ENCODE data around the gene FCRLB. TPM values are rescaled to one million over a fixed set of nuclear protein-coding genes. Genes with fewer than 3 reads are reported as not detected.

FCRLB gene
- total RNA-seq, 1 experiment from 2014 or later, result not detected

DNA sequence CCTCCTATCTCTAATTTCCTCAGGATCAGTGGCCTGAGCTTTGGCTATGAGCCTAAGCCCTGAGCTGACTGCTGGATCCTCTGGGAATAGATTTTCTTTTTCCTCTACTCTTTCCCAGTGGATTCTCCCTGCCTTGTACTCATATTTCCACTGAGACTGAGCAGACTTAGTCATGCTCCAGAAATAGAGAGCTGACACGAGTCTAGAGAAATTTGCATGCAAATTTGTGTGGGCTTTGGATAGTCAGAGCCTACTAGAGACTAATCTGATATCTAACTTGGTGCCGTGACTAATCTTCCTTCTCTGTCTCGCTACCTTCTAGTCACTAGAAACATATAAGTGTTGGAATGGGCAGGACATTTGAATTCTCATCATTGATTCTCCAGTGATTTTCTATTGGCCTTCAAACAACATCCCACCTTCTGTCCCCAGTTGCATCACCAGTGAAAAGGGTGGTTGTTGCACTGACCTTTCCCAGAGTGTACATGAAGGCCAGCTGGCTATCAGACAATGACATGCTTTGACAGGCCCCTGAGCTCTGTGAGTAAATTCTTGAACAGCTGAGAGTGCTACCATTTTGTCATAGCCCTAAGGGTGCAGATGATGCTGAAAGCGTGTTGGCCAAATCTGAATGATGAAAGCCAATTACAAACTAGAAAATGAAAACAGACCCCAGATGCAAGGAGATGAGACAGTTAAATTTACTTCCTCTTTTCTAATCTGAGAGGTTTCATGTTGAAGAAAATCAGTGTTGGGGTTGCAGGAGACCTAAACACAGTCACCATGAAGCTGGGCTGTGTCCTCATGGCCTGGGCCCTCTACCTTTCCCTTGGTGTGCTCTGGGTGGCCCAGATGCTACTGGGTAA, 14.6 kb upstream of the FCRLB start, which contains the start of gene FCRLA:
FCRLA (plus strand) TSS at position 748 of the 866 bp plus-strand sequence; CDS start at position 784, 36 bp downstream.
- no CpG with 5 or more reads among the region's 4 CpGs for WGBS (ENCODE audit: extremely low coverage, insufficient read length, low lambda C conversion rate)
- no peak within 1 kb of the TSS for H3K4me2 ChIP-seq (ENCODE audit: insufficient read depth, insufficient read length, low read length)

More for the DNA sequence above, 14.6 kb upstream of the FCRLB start, which contains the start of gene FCRLA:
- H2BK15ac ChIP-seq (ENCODE audit: low read depth, low read length), result no peak within 1 kb of the TSS
- no peak within 1 kb of the TSS for H2BK5ac ChIP-seq (ENCODE audit: insufficient read length, low read length)
- H3K4me3 Mint-ChIP-seq, result no peak within 1 kb of the TSS
- no peak within 1 kb of the TSS for H3K4ac ChIP-seq (ENCODE audit: low read depth, low read length)
- peaks cover 3% of the 10 kb centered on the region for H3K27me3 Mint-ChIP-seq (ENCODE audit: low read depth)
- H3K79me1 ChIP-seq (ENCODE audit: insufficient read depth, low read depth, low read length, poor library complexity, severe bottlenecking), result no peaks in the 10 kb centered on the region
- no peak within 1 kb of the TSS for H2BK20ac ChIP-seq (ENCODE audit: low read depth, low read length, poor library complexity, severe bottlenecking)
- H4K20me1 ChIP-seq (ENCODE audit: control insufficient read depth, insufficient read depth, insufficient read length), result no peaks in the 10 kb centered on the region
- TF ChIP-seq, protein P1, sequence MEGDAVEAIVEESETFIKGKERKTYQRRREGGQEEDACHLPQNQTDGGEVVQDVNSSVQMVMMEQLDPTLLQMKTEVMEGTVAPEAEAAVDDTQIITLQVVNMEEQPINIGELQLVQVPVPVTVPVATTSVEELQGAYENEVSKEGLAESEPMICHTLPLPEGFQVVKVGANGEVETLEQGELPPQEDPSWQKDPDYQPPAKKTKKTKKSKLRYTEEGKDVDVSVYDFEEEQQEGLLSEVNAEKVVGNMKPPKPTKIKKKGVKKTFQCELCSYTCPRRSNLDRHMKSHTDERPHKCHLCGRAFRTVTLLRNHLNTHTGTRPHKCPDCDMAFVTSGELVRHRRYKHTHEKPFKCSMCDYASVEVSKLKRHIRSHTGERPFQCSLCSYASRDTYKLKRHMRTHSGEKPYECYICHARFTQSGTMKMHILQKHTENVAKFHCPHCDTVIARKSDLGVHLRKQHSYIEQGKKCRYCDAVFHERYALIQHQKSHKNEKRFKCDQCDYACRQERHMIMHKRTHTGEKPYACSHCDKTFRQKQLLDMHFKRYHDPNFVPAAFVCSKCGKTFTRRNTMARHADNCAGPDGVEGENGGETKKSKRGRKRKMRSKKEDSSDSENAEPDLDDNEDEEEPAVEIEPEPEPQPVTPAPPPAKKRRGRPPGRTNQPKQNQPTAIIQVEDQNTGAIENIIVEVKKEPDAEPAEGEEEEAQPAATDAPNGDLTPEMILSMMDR (conservative IDR thresholded peaks at IDR 0.05), result no peak
- no peak within 1 kb of the TSS for H4K5ac ChIP-seq (ENCODE audit: insufficient read length, low read depth, low read length)
- no peak within 1 kb of the TSS for H3K27ac Mint-ChIP-seq
- no peak within 1 kb of the TSS for H3K23ac ChIP-seq (ENCODE audit: insufficient read length, low read depth, low read length)
- no peak within 1 kb of the TSS for H2BK12ac ChIP-seq (ENCODE audit: insufficient read length, low read depth, low read length)
- no peak within 1 kb of the TSS for H2AK5ac ChIP-seq (ENCODE audit: insufficient read length, low read length)
- H3K79me2 ChIP-seq (ENCODE audit: insufficient read depth, low read length), result no peaks in the 10 kb centered on the region
- H3K9me3 Mint-ChIP-seq, result no peaks in the 10 kb centered on the region
- H4K8ac ChIP-seq (replicated peaks; ENCODE audit: insufficient read length, low read depth, low read length), result no peak within 1 kb of the TSS
- H3K4me1 ChIP-seq (ENCODE audit: insufficient read depth, low read length), result no peaks in the 10 kb centered on the region
- no peaks in the 10 kb centered on the region for H3K23me2 ChIP-seq (ENCODE audit: insufficient read length, low read depth, low read length, poor library complexity, severe bottlenecking)
- H3K56ac ChIP-seq (ENCODE audit: insufficient read length, low read depth, low read length), result no peak within 1 kb of the TSS
- H3K9ac ChIP-seq (ENCODE audit: extremely low read depth, insufficient read length, low read length), result no peak within 1 kb of the TSS
- no peak within 1 kb of the TSS for H3T11ph ChIP-seq (ENCODE audit: low read length)
- H2BK120ac ChIP-seq (ENCODE audit: low read depth, low read length, poor library complexity, severe bottlenecking), result no peak within 1 kb of the TSS
- no peak for DNase-seq
- no peaks in the 10 kb centered on the region for H3K36me3 Mint-ChIP-seq (ENCODE audit: insufficient read depth in 1 of 3, low read depth in 3 of 3)
- H4K91ac ChIP-seq (ENCODE audit: insufficient read length, low read depth, low read length), result no peak within 1 kb of the TSS
- H3K27me3 ChIP-seq (ENCODE audit: insufficient read depth, low read length), result no peaks in the 10 kb centered on the region
- H3K14ac ChIP-seq (ENCODE audit: insufficient read depth, low read length), result no peak within 1 kb of the TSS
- no peaks in the 10 kb centered on the region for H3K9me3 ChIP-seq (ENCODE audit: control insufficient read depth, low read depth, low read length)
- H2AFZ ChIP-seq (ENCODE audit: low read length), result no peak within 1 kb of the TSS
- H3K27ac ChIP-seq (ENCODE audit: insufficient read length, low read depth, low read length), result no peak within 1 kb of the TSS
- H3K4me1 Mint-ChIP-seq, result peaks cover 12 to 18% of the 10 kb centered on the region in 2 experiments
- H3K18ac ChIP-seq (ENCODE audit: insufficient read length, low read depth, low read length), result no peak within 1 kb of the TSS
